Activated T-cell treated with anti-CD3 and anti-CD28 coated beads for 1 hour (primary cell): ENCODE measurements around the gene SCGB1D4.
A peak's percentile ranks its signal among the peaks of the same experiment; 100 is the strongest.
"Not testable (repeated sequence)": the region's sequence is repeated elsewhere in the genome, so short reads cannot be mapped to it uniquely, and the experiment has no call there.

Source experiments
- DNase-seq: peaks from one replicate; pipeline ENCODE4 v3.0.0-alpha.2; 2020; ENCODE audit warnings: low read depth

SCGB1D4 gene, protein sequence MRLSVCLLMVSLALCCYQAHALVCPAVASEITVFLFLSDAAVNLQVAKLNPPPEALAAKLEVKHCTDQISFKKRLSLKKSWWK

DNA sequence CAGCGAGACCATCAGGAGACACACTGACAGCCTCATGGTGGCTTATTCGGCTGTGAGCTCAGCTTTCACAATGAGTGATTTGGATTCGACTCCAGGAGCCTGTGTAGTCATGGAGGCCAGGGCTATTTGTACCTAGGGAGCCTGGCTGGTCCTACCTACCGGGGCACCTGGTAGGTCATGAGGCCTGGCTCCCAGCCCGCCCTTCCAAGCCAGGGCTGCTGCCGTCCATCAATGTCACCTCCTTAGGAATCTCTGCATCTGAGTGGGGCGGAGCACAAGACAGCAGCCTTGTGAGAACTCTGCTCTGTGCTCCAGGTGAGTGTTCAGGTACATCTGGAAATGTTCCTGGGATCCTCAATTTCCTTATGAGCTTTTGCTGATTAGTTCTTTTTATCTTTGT, at the start of gene SCGB1D4:
Gene SCGB1D4, minus strand, starts transcription at position 101 of the 400 bp plus-strand sequence. Its CDS starts 65 bp downstream, at position 36.
- DNase-seq: no peak

DNA sequence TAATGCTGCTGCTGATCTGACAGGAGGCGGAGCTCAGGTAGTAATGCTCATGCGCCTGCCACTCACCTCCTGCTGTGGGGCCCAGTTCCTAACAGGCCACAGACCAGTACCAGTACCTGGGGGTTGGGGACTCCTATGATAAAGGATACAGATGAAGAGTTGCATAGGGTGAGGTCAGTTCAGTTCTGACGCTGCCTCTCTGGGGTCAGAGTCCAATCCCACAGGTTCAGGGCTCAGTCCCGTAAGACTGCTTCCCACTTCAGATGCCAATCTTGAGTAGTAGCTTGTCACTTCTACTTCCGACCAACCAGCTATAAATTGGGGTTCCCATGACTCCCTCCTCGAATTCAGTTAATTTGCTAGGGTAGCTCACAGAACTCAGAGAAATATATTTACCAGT, 47.0 kb upstream of the SCGB1D4 start:
- no peak for DNase-seq

DNA sequence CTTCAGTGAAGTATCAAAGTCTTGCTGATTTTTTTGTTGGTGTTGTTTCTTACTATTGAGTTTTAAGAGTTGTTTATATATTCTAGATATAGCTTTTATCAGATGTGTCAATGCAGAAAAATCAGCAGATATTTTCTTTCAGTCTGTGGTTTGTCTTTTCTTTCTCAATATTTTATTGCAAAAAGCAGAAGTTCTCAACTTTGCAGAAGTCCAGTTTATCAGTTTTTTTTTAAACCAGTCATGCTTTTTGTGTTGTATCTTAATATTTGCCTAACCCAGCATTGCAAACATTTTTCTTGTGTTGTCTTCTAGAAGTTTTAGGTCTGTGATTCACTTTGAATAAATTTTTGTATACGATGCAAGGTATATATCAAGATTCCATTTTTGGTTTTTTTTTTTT, 45.3 kb upstream of the SCGB1D4 start:
- DNase-seq: no peak

DNA sequence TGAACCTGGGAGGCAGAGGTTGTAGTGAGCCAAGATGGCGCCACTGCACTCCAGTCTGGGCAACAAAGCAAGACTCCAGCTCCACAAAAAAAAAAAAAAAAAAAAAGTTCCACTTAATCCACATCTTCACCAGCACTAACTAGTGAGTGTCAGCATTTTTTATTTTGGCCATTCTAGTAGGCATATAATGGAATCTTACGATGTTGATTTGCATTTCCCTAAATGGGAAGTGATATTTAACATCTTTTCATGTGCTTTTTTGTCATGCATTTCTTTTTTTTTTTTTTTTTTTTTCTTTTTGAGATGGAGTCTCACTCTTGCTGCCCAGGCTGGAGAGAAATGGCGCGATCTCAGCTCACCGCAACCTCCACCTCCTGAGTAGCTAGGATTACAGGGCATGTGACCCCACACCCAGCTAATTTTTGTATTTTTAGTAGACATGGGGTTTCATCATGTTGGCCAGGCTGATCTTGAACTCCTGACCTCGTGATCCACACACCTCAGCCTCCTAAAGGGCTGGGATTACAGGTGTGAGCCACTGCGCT, 44.8 kb upstream of the SCGB1D4 start:
- not testable (repeated sequence) for DNase-seq

DNA sequence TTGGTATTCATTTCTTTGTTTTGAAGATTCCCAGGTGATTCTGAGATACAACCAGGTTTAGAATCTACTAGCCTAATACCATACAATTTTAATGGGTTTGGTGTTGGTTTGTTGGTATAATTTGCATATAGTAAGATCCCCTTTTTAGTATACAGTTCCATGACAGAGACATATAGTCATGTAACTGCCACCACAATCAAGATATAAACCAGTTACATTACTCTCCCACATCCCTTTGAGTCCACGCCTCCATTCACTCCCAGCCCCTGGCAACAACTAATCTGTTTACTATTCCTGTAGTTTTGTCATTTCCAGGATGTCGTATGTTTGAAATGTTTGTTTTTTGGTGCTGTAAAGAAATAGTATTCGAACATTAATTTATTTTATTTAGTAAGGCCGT, 42.7 kb upstream of the SCGB1D4 start:
- DNase-seq: no peak

DNA sequence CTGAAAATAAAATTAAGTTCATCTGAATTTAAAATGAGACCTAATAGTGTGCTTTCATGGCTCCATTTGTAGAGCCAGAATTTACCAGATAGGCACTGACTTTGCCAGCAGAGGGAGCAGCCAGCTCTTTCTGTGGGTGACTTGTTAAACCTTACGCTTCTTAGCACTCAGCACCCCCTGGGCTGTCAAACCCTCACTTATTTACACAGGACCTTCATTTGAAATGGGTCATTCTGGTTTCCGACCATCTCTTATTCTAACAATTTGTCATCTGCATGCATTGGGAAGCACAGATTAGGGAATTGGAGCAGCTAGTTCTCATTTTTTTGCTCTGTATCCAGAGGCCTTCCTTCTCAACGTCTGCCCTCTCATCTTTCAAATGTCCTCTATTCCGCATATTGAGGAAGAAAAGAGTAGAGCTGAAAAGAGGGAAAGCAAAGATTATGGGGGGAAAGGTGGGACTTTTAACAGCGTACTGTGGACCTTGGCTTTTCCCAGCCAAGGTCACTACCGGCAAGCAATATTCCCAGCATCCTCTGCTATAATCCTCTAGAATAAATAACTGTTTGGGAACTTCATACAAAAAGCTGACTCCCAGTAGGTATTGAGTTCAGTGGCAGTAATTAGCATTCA, 41.5 kb upstream of the SCGB1D4 start:
- peak; percentile 44 for DNase-seq

DNA sequence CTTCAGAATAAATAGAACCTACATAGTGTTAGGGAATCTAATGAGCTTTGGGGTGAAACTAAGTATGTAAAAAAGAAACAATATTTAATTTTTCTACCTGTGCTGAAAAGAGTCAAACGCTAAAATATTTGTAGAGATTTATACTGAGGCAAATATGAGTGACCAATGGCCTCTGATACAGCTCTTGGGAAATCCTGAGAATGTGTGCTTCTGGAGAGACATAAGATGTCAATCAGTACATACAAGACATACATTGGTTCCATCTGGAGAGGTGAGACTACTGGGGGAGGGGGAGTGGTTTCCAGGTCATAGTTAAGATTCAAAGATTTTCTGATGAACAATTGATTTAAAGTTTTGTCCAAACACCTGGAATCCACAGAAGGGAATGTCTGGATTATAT, 39.3 kb upstream of the SCGB1D4 start:
- DNase-seq: no peak

DNA sequence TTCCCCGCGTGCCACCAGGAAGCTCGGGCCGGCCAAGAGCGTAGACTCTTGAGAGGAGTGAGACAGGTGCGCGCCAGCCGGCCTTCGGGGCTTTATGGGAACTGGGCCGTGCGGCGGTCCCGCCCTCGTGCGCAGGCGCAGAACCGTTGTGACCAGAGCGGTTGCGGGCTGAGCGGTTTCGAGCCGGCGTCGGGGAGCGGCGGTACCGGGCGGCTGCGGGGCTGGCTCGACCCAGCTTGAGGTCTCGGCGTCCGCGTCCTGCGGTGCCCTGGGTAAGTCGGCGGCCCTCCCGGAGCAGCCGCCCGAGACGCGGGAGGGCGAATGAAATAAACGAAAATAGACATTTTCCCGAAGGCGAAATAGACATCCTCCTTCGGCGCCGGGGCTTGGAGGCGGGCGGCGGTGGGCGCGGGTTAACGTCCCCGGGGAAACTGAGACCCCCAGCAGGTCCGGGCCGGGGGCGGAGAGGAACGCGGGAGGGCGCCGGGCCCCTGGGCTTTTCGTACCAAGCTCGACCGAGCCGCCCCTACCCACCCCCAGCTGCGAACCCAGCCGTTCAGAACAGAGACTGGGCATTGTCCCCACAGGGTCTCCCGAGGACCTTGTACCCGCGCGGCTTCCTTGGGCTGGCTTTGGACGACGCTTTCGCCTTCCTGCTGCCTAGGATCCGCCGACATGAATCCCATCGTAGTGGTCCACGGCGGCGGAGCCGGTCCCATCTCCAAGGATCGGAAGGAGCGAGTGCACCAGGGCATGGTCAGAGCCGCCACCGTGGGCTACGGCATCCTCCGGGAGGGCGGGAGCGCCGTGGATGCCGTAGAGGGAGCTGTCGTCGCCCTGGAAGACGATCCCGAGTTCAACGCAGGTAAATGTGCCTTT, 38.7 kb upstream of the SCGB1D4 start, which contains the start of gene ASRGL1:
Gene ASRGL1, plus strand, starts transcription at position 146 of the 879 bp plus-strand sequence. Its CDS starts 530 bp downstream, at position 676.
- peak; percentile 70 for DNase-seq

DNA sequence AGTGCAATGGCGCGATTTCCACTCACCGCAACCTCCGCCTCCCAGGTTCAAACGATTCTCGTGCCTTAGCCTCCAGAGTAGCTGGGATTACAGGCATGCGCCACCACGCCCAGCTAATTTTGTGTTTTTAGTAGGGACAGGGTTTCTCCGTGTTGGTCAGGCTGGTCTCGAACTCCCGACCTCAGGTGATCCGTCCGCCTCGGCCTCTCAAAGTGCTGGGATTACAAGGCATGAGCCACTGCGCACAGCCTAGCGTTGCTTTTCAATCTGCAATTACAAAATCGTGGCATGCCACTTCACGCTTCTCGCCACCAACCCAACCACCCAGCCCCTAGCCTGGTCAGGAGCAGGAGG, 38.1 kb upstream of the SCGB1D4 start:
- not testable (repeated sequence) for DNase-seq

DNA sequence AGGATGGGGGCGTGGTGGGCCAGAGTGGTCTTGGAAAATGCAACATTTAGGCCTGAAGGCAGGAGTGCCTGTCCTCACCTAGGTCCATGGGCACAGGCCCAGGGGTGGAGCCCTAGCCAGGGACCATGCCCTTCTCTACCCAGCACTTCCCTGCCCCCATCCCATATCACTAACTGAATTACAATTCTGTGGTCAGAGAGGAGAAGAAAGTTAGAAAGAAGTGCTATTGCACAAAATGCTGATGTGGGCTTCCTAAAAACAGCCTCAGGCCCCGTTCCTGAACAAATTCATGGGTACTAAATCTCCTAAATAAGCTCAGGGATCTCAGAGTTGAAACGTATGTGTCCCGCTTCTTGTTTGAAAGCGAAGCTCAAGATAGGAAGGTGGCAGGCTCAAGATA, 34.9 kb upstream of the SCGB1D4 start:
- DNase-seq: no peak

DNA sequence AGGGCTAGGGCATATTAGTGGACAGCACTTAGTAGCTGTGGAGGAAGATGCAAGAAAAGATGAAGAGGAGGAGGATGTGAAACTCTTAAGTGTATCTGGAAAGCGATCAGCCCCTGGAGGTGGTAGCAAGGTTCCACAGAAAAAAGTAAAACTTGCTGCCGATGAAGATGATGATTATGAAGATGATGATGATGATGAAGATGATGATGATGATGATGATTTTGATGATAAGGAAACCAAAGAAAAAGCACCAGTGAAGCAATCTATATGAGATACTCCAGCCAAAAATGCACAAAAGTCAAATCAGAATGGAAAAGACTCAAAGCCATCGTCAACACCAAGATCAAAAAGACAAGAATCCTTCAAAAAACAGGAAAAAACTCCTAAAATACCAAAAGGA, 32.4 kb upstream of the SCGB1D4 start:
- not testable (repeated sequence) for DNase-seq

DNA sequence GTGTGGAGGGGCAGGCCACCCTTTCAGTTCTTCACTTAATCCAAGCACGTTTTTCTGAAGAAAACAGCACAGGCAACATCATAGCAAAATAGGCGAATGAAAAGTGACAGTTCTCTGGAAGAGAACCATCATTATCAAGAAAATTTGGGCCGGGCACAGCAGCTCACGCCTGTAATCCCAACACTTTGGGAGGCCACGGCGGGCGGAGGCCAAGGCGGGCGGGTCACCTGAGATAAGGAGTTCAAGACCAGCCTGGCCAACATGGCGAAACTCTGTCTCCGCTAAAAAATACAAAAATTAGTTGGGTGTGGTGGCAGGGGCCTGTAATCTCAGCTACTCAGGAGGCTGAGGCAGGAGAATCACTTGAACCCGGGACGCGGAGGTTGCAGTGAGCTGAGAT, 28.7 kb upstream of the SCGB1D4 start:
- not testable (repeated sequence) for DNase-seq

DNA sequence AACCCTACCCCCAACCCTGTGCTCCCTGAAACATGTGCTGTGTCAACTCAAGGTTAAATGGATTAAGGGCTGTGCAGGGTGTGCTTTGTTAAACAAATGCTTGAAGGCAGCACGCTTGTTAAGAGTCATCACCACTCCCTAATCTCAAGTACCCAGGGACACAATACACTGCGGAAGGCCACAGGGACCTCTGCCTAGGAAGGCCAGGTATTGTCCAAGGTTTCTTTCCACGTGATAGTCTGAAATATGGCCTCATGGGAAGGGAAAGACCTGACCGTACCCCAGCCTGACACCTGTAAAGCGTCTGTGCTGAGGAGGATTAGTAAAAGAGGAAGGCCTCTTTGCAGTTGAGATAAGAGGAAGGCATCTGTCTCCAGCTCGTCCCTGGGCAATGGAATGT, 27.8 kb upstream of the SCGB1D4 start:
- DNase-seq: not testable (repeated sequence)

DNA sequence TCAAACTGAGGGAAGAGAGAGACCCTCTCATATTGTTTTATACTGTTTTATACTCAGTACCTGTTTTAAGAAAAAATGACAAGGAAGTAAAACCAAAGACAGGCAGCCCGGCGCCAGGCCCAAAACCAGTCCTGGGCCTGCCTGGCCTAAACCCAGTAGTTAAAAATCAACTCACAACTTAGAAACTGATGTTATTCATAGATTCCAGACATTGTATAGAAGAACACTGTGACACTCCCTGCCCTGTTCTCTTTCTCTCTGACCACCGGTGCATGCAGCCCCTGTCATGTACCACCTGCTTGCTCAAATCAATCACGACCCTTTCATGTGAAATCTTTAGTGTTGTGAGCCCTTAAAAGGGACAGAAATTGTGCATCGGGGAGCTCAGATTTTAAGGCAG, 26.9 kb upstream of the SCGB1D4 start:
- DNase-seq: not testable (repeated sequence)

DNA sequence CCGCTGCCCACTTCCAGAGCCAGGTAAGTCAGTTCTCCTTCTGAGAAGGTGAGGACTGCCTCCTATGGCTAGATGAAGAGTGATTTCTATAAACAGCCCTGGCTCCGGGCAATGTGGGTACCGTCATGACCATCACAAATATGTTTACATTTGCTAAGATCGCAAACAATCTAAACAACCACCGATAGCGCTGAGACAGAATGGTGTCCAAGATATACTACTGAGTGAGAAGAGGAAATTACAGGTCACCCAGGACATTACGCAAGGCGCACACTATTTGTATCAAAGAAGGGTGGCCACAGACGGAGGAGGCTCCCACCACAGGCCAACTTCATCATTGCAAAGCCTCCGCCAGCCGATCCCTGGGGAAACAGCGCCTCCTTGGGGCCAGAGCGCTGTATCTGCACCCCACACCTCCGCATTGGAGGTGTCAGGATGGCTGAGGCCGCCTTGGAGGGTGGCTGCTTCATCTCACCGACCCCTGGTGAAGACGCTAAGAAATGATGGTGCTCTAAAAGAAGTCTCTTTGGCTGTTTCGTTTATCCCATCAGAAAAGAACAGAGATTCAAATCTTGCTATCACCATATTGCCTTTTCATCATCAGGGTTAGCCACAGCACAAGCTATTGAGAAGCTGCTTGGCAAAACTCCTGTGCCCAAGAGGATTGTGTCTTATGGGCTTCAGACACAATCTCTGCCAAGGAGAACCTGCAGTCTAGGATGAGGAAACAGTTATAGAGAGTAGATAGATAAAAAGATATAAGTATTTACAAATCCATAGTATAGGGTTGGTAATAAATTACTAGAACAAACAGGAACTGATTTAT, 26.1 kb upstream of the SCGB1D4 start:
- DNase-seq: peak; percentile 39

DNA sequence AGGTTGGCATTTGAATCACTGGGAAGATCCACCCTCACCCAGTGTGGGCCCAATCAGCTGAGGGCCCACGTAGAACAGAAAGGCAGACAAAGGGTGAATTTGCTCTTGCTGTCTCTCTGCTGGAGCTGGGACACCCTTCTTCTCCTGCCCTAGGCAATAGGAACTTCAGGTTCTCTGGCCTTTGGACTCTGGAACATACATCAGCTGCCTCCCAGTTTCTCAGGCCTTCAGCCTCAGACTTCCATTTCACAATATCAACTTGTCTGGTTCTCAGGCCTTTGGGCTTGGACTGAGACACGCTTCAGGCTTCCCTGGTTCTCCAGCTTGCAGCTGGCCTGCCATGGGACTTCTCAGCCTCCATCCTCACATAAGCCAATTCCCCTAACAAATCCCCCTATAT, 23.6 kb upstream of the SCGB1D4 start:
- DNase-seq: no peak

DNA sequence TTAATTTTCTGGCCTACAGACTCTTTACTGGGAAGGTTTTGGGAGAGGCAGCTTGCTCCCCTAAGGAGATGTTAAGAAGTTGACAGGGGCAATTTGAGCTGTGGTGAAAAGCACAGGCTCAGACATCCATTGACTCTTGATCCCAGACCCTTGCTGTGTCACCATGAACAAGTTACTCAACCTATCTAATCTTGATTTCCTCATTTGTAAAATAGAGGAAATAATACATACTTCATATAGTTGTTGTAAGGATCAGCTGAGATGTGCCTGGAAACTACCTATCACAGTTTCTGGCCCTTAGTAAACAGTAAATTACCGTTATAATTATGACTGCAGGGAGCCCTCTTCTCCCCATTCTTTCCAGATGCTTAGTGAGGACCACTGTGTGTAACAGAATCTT, 16.6 kb upstream of the SCGB1D4 start:
- no peak for DNase-seq

DNA sequence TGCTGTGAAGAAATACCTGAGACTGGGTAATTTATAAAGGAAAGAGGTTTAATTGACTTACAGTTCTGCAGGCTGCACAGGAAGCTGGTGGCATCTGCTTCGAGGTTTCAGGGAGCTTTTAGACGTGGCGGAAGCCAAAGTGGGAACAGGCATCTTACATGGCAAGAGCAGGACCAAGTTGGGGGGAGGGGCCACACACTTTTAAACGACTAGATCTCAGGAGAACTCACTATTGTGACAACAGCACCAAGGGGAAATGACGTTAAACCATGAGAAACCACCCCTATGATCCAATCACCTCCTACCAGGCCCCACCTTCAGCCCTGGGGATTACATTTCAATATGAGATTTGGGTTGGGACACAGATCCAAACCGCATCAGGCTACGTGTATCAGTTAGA, 11.1 kb upstream of the SCGB1D4 start:
- DNase-seq: no peak

DNA sequence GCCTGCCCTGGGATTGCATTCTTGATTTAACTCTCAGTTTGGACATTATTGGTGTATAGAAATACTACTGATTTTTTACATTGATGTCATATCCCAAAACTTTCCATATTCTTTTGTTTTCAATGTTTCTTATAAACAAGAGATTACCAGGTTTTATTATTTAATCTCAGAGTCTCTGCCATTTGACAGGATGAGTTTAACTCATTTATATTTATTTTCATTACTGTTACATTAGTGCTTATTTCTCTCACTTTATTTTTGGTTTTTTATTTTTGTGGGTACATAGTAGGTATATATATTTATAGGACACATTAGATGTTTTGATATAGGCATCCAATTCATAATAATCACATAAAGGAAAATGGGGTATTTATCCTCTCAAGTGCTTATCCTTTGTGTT, 9.1 kb upstream of the SCGB1D4 start:
- no peak for DNase-seq

DNA sequence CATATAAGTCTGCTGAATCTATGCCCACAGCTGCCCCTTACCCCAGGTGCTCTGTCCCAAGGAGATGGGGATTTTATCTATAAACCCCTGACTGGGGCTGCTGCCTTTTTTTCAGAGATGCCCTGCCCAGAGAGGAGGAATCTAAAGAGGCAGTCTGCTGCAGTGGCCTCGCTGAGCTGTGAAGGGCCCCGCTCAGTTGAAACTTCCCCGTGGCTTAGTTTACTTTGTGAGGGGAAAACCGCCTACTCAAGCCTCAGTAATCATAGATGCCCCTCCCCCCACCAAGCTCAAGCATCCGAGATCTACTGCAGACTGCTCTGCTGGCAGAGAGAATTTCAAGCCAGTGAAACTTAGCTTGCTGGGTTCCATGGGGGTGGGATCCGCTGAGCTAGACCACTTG, 7.4 kb upstream of the SCGB1D4 start:
- no peak for DNase-seq

DNA sequence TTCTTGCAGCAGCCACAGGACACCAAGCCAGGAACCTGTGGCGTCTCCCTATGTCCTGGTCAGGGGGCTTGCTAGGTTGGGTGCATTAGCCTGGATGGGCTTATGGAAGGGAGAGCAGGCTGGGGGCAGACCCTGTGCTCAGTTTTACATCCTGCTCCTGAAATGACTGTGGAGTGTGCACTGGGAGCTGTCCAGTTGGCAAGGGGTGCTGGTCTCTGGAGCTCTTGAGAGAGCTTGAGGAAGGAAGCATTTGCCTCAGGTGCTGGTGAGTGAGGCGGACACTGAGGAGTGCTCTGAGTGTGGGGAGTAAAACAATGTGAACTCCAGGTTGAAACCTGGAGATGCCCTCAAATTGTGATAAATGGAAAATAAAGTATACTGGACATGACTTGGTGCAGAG, 3.4 kb downstream of the SCGB1D4 start:
- no peak for DNase-seq

DNA sequence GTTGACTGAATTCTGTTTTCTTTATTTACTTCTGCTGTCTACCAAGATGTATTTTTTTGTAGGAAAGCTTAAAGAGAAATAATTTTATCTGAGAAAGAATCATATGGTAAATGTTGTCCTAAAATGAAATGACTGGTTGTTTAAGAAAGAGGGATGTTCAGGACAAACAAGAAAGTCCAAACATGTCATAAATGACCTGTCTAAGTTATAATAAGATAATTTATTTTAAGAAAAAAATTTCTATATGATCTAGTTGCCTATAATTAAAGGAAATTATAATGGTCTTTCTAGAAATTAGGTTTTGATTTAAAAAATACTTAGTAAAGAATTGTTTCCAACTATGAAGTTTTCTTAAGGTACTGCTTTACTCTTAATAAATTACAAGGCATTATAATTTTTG, 18.4 kb downstream of the SCGB1D4 start:
- DNase-seq: no peak
